Choroid plexus epithelial cell (primary cell): Measurements from ENCODE around the gene USF1.

ENCODE experiments used
- DNase-seq: peaks from one replicate; pipeline ENCODE4 v3.0.0-alpha.2; 2010; ENCODE audit warnings: low read depth
- H3K4me3 ChIP-seq: 2 replicates; pipeline ENCODE4 v1.5.1; 2011; ENCODE audit warnings: low read depth, mild to moderate bottlenecking, control low read depth, low read length, moderate library complexity
- CTCF ChIP-seq: conservative IDR thresholded peaks from 2 replicates; pipeline ENCODE4 v1.5.1; 2011; ENCODE audit warnings: low read depth, mild to moderate bottlenecking, control low read depth, inconsistent platforms, low read length, moderate library complexity

USF1 gene

GRCh38 chr1:161090617-161091016 lies 44.8 kb upstream of the USF1 start:
- TF ChIP-seq CTCF = no peak
- DNase-seq = no peak
- no peak overlapping the region for H3K4me3 ChIP-seq

GRCh38 chr1:161089938-161090337 lies 44.2 kb upstream of the USF1 start:
- TF ChIP-seq CTCF = no peak
- H3K4me3 ChIP-seq = no peak overlapping the region
- DNase-seq = no peak

GRCh38 chr1:161089251-161089924 lies 43.6 kb upstream of the USF1 start, which contains the start of gene NECTIN4:
Gene NECTIN4, minus strand, starts transcription at chr1:161089558. Its CDS starts 262 bp downstream, at chr1:161089296.
- DNase-seq = no peak
- no peak within 1 kb of the TSS for H3K4me3 ChIP-seq
- no peak for TF ChIP-seq CTCF

- TF ChIP-seq CTCF = no peak
- H3K4me3 ChIP-seq = no peak overlapping the region
- peak; percentile 71 for DNase-seq
These were observed 42.9 kb upstream of the USF1 start for GRCh38 chr1:161088587-161089110.

GRCh38 chr1:161086457-161086856 lies 40.7 kb upstream of the USF1 start:
- DNase-seq = no peak
- no peak for TF ChIP-seq CTCF
- H3K4me3 ChIP-seq = no peak overlapping the region

GRCh38 chr1:161085165-161085564 lies 39.4 kb upstream of the USF1 start:
- no peak for TF ChIP-seq CTCF
- peak; percentile 25 for DNase-seq
- H3K4me3 ChIP-seq = no peak overlapping the region

- TF ChIP-seq CTCF = no peak
- no peak overlapping the region for H3K4me3 ChIP-seq
- DNase-seq = no peak
These were observed 38.8 kb upstream of the USF1 start for GRCh38 chr1:161084597-161084988.
